Occipital lobe (tissue), 2 donors: ENCODE measurements around the gene WDR74. TPM values are rescaled to one million over a fixed set of nuclear protein-coding genes. Genes with fewer than 3 reads are reported as not detected.
"Not testable (repeated sequence)": the region's sequence is repeated elsewhere in the genome, so short reads cannot be mapped to it uniquely, and the experiment has no call there.

Source experiments
- DNase-seq: peaks from one replicate; lab custom pipeline; 2025; lab: John Stamatoyannopoulos, UW
- total RNA-seq: library from RNA; depleted of rRNA; stranded (reverse); fragments of >200 nt; gene quantifications from one replicate; pipeline ENCODE4 v1.2.3, GENCODE V29; 2014

The WDR74 gene
- total RNA-seq, 1 donor from 2014 or later = 47.9 TPM

GRCh38 chr11:62841361-62842170, 2.2 kb upstream of the WDR74 start:
- peak; percentile 75 for DNase-seq

- DNase-seq = not testable (repeated sequence)
Observed at GRCh38 chr11:62840721-62841360, 1.5 kb upstream of the WDR74 start.

- no peak for DNase-seq
Observed at GRCh38 chr11:62835336-62835735, 4.1 kb downstream of the WDR74 start.

GRCh38 chr11:62832336-62833234, 6.8 kb downstream of the WDR74 start, which contains the start of gene TEX54:
Gene TEX54, minus strand, starts transcription at chr11:62832841.
- peak; percentile 8 for DNase-seq

- DNase-seq = peak; percentile 100
Observed at GRCh38 chr11:62831520-62832335, 7.7 kb downstream of the WDR74 start, which contains the start of gene STX5. Gene STX5, minus strand, starts transcription at chr11:62832051. Its CDS starts 808 bp downstream, at chr11:62831243.

- DNase-seq = no peak
Observed at GRCh38 chr11:62830904-62831519, 8.4 kb downstream of the WDR74 start.

GRCh38 chr11:62828130-62828529, 11.3 kb downstream of the WDR74 start:
- not testable (repeated sequence) for DNase-seq

- no peak for DNase-seq
Observed at GRCh38 chr11:62823677-62824076, 15.7 kb downstream of the WDR74 start.

- no peak for DNase-seq
Observed at GRCh38 chr11:62817129-62817528, 22.3 kb downstream of the WDR74 start.

GRCh38 chr11:62816557-62816956, 22.8 kb downstream of the WDR74 start:
- DNase-seq = no peak

- DNase-seq = no peak
Observed at GRCh38 chr11:62811659-62812058, 27.7 kb downstream of the WDR74 start.

GRCh38 chr11:62810748-62811147, 28.6 kb downstream of the WDR74 start:
- no peak for DNase-seq

GRCh38 chr11:62806611-62807121, 32.7 kb downstream of the WDR74 start:
- DNase-seq = no peak

- no peak for DNase-seq
Observed at GRCh38 chr11:62805961-62806441, 33.4 kb downstream of the WDR74 start.

GRCh38 chr11:62805076-62805892, 34.1 kb downstream of the WDR74 start, which contains the start of gene NXF1:
Gene NXF1, minus strand, starts transcription at chr11:62805440. Its CDS starts 84 bp downstream, at chr11:62805356.
- DNase-seq = peak; percentile 92

- DNase-seq = no peak
Observed at GRCh38 chr11:62804310-62805075, 34.9 kb downstream of the WDR74 start.

- no peak for DNase-seq
Observed at GRCh38 chr11:62801071-62801470, 38.3 kb downstream of the WDR74 start.

GRCh38 chr11:62799486-62799885, 39.9 kb downstream of the WDR74 start:
- DNase-seq = no peak
